ENCODE measurements around the gene CHTOP.
A peak's percentile ranks its signal among the peaks of the same experiment; 100 is the strongest.
"Not testable (repeated sequence)": the region's sequence is repeated elsewhere in the genome, so short reads cannot be mapped to it uniquely, and the experiment has no call there.

Gene CHTOP

DNA sequence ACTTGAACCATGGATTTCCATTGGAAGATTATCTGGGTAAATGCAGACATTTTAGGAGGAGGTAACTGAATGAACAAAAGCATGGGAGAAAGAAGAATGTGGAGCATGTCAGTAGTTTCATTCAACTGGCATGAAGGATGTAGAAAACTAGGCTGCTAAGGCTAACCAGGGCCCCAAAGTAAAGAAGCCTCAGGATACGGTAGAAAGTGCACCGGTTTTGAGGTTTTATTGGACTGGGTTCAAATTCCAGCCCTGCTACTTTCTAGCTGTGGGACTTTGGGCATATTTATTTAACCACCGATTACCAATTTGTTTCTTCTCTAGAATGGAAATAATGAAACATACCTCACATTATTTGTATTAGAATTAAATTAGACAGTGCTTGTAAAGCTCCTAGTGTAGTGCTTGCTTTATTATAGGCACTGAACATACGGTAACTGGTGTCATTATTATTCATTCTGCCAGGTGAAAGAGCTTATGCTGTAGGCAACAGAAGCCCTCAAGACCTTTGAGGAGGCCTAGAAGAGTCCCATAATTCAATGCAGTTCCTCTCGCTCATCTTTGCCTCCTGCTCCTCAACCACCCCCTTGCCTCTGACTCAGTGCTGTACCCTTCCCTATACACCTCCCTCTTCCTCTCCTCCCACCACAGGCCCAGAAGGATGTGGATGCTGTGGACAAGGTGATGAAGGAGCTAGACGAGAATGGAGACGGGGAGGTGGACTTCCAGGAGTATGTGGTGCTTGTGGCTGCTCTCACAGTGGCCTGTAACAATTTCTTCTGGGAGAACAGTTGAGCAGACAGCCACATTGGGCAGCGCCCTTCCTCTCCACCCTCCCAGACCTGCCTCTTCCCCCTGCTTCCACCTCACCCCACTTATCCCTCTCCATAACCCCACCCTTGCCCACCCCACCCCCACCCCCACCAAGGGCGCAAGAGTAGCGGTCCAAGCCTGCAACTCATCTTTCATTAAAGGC is 2.5 kb upstream of the CHTOP start:
- no peak for DNase-seq (ENCODE audit: low spot score)

DNA sequence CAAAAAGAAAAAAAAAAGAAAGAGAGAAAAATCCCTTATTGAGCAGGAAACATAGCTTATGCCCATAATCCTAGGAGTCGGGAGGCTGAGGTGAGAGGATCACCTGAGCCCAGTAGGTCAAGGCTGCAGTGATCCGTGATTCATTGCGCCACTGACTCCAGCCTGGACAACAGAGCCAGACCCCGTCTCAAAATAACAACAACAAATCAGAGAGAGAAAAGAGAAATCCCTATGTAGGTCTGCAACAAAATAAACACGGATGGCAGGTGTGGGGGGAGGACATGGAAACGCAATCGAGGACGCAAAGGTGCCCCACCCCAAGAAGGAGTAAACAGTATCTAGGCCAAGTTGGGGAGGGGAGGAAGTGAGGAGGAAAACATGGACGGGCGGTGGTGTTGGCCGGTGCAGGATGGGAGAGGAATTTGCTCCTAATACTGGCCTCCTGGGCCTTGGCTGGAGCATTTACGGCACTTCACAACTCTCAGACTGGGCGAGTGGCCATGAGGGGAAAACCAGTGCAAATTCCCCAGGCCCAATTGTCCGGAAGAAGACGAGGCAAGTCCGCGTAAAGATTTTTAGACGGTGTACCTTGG is 609 bp upstream of the CHTOP start:
- DNase-seq (ENCODE audit: low spot score): no peak

DNA sequence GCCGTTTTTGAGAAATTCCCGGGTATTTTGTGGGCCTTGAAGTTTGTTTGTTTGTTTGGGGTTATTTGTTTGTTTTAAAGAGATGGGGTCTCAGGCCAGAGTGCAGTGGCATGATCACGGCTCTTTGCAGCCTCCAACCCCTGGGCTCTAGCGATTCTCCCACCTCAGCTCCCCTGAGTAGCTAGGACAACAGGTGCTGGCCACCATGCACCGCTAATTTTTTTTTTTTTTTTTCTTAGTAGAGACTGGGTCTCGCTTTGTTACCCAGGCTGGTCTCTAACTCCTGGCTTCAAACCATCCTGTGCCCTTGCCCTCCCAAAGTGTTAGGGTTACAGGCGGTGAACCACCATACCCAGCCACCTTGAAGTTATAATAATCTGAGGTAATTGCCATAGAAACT is 2.0 kb downstream of the CHTOP start:
- DNase-seq (ENCODE audit: low spot score): no peak

DNA sequence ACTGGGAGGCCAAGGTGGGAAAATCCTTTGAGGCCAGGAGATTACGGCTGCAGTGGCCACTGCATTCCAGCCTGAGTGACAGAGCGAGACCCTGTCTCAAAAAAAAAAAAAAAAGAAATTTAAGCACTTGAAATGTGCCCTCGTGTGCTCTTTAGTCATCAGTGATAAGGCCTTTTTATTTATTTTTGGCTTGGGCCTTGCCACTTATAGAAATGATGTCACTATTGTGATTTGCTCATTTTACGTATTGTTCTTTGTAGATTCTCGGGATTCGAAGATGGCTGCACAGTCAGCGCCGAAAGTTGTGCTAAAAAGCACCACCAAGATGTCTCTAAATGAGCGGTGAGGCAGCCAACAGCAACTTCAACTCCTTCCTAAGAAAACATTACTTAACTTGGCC is 2.4 kb downstream of the CHTOP start:
- DNase-seq (ENCODE audit: low spot score): no peak

DNA sequence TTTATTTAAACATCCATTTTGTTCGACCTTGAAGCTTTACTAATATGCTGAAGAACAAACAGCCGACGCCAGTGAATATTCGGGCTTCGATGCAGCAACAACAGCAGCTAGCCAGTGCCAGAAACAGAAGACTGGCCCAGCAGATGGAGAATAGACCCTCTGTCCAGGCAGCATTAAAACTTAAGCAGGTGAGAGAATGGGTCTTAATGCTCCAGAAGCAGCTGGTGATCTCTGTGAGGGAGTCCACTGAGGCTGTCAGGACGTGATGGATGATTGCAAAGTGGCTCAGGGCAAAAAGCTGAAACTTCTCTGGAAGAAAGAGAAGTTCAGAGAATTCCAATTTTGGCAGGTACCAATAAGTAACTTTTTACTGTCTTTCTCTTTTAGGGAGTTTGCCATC is 4.4 kb downstream of the CHTOP start:
- no peak for DNase-seq (ENCODE audit: low spot score)

DNA sequence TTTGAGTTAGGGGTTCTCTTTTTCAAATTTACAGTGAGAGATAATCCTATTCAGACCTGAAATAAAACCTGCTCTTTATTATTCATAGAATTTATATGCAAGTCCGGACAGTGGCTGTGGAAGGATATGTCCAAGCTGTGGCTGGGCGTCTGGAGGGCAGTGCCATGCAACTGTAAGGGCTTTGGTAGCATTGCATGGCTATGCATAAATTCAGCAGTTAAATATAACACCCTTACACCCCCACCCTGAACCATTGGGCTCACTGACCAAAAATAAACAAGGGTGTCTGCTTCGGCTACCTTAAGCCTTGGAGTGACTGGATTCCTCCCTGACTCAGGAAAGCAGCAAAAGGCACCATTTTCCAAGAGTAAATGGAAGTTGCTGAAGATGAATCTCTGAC is 5.4 kb downstream of the CHTOP start:
- no peak for DNase-seq (ENCODE audit: low spot score)

DNA sequence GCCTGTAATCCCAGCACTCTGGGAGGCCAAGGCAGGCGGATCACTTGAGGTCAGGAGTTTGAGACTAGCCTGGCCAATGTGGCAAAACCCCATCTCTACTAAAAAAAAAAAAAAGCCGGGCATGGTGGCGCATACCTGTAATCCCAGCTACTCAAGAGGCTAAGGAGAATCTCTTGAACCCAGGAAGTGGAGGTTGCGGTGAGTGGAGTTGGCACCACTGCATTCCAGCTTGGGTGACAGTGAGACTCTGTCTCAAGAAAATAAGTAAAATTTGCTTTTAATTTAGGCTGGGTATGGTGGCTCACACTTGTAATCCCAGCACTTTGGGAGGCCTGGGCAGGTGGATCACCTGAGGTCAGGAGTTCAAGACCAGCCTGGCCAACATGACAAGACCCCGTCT is 6.3 kb downstream of the CHTOP start:
- DNase-seq (ENCODE audit: low spot score): not testable (repeated sequence)

DNA sequence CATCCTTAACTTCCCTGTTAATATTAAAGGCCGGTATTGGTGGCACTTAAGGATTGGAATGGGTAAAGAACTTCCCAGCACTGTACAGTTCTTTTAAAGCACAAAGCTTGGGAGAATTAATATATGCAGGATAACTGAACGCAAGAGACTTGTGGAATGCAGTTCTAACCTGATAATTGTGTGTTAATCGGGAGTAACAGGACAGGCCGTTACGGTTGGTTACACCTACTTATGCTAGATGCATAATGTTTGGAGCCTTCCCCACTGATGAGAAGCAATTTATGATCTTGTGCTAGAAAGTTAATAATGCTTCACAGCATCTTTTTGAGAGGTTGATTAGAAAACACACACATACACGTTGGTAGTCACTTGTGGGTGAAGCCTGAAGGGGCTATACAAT is 7.0 kb downstream of the CHTOP start:
- no peak for DNase-seq (ENCODE audit: low spot score)

DNA sequence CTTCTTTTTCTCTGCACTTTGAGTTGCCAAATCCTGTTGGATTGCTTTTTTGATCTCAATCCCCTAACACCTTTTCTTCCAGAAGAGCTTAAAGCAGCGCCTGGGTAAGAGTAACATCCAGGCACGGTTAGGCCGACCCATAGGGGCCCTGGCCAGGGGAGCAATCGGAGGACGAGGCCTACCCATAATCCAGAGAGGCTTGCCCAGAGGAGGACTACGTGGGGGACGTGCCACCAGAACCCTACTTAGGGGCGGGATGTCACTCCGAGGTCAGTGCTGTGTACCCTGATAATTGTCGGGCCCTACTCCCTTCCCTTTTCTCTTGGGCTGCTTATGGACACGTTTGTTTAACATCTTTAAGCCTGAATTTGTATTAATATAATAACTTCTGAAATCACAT is 8.3 kb downstream of the CHTOP start:
- DNase-seq (ENCODE audit: low spot score): no peak

DNA sequence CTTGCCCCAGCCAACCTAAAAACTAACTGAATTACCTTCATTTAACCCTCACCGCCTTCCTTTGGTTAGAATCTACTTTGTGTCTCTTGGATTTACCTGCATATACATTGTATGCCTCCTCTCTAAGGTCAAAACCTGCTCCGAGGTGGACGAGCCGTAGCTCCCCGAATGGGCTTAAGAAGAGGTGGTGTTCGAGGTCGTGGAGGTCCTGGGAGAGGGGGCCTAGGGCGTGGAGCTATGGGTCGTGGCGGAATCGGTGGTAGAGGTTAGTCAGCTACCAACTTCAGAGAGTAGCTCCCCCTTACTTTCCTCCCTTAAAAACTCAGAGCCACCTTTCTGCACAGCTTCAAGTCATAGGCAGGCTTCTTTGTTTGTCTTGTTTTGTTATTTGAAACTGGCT is 9.2 kb downstream of the CHTOP start:
- DNase-seq (ENCODE audit: low spot score): no peak

DNA sequence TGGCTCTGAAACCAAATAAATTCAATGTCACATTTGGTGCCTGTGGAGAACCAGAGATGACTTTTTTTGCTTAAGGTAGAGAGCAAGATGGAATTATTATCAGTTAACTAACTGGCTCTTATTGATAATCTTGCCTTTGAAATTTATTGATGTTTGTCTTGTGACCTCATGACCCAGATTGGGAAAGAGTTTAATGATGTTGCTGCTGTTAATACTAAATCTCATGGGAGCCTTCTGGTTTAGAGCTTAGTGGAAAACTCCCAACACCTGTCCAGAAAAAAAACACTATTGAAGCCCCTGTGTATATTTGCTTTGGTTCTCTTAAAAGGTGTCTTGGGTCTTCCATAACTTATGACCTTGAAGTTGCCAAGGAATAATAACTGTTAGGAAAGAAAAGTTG is 9.9 kb downstream of the CHTOP start:
- DNase-seq (ENCODE audit: low spot score): no peak

DNA sequence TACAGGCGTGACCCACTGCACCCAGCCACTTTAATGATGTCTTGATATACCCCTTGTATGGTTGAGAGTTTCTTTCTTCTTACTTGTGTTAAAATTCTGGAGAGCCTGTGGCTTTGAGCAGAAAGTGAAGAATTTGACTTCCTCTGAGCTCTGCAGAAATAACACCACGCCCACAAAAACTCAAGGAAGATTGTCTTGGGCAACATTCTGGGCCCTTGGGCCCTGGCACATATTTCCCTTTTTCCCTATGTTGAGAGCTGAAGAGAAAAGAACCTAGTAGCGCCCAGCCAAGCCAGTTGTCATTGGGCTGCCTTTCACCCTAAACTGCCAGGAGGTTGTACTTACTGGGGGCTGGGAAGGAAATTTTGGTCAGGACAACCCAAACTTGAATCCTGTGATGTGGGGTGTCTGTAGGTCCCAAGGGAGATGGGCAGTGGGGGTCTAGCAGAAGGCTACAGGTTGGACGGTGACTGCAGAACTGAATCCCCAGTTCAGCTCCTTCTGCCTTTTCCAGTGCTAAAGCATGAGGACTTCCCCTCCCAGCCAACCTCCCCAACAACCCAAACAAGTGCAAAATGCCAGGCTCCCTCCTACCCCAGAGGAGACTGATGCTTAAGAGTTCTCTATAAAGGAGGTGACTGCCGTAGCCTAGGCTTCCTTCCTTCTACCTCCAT is 12.9 kb downstream of the CHTOP start:
- DNase-seq (ENCODE audit: low spot score): no peak

DNA sequence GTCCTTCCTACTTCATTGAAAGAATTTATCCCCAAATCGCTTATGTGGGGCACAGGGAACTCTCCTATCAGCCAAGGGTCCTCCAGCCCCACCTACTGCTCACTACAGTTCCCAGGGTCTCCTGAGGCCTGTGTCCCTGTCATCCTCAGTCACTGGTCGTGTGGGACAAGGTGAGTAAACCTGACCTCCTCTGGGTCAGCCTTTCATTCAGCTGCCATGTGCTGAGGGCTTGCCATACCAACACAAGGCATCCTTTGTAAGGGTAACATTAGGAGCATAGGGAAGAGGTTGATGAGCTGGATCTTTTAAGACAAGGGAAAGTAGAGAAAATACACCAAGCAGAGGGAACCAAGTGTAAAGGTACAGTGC is 13.5 kb downstream of the CHTOP start:
- no peak for DNase-seq (ENCODE audit: low spot score)

DNA sequence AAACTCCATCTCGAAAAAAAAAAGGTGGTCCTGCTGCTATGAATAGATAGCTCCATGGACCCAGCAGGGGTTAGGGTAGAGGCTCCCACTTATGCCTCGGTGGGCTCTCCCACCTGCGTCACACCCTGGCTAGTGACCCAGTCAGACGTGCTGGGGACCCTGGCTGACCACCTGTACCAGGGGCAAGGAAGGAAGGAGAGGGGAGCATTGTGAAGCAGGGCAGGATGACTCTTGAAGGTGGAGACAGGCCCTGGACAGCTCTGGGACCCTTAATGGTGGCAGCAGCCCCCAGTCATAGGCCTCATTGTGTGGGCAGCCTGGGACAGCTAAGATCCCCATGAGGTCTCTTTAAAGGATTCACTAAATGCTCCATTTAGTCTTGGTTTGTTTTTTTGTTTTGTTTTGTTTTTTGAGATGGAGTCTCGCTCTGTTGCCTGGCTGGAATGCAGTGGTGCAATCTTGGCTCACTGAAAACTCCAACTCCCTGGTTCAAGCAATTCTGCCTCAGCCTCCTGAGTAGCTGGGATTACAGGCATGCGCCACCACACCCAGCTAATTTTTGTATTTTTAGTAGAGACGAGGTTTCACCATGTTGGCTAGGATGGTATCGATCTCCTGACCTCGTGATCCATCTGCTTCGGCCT is 14.3 kb downstream of the CHTOP start:
- no peak for DNase-seq (ENCODE audit: low spot score)

DNA sequence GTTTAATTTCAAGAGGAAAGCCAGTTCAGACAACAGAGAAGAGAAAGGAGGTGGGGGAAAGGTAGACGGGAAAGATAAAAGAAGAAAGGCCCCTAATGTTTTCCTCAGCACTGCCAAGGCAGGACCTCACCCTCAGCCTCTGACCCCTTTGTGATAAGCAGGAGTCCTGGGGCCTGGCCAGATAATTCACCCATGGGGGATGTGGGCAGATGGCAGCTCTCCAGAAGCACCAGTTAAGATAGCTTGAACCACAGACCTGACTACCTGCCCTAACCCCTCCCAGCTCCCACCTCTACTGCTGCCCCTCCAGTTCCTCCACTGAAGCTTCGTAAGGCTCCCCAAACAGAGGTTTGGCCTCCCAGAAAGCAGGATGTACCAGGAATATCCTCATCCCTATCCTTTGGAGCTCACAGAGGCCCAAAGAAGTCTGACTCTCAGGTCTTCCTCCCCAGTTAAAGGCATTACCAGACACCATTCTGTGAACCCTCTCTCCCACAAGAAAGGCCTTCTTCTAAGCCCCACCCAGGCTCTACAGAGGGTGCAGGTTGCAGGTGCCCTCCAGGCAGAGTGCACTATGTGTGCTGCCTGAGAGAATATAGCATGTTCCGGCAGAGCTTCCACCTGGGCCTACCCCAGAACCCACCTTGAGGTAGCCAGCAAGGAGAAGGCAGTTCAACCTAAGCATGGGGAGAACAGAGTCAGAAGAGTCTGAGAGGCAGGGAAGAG is 15.4 kb downstream of the CHTOP start:
- DNase-seq (ENCODE audit: low spot score): no peak

DNA sequence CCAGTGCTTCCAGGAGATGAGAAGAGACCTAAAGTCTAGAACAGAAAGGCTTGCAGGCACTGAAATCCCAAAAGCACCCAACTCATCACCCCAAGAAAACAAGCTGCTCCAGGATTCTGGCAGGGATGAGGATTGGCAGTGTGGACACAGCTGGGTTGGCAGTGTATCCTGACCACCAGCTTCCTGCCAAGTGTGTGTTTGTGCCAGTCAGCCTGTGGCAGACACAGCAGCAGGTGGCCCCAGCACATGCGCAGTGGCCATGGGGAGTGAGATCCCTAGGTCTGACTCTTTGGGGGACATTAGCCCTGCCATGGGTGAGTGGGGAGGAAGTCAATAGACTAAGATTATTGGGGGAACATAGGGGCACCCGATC is 16.0 kb downstream of the CHTOP start:
- DNase-seq (ENCODE audit: low spot score): no peak

DNA sequence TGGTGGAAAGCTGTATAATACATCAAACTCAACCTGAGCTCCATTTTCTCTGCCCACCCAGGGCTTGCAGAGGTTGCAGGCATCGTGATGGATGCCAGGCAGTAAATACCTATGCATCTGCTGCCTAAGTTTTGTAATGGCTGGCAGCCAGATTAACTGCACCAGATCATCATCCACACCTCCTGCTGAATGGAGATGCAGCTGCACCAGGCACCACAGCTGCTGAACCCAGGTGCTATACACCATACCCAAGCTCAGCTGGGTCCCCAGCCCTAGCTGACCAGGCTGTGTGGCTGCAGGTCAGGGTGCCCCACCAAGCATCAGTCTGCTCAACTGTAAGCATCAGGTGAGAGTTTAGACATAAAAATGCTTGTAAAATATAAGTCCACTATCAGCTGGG is 17.9 kb downstream of the CHTOP start:
- no peak for DNase-seq (ENCODE audit: low spot score)

DNA sequence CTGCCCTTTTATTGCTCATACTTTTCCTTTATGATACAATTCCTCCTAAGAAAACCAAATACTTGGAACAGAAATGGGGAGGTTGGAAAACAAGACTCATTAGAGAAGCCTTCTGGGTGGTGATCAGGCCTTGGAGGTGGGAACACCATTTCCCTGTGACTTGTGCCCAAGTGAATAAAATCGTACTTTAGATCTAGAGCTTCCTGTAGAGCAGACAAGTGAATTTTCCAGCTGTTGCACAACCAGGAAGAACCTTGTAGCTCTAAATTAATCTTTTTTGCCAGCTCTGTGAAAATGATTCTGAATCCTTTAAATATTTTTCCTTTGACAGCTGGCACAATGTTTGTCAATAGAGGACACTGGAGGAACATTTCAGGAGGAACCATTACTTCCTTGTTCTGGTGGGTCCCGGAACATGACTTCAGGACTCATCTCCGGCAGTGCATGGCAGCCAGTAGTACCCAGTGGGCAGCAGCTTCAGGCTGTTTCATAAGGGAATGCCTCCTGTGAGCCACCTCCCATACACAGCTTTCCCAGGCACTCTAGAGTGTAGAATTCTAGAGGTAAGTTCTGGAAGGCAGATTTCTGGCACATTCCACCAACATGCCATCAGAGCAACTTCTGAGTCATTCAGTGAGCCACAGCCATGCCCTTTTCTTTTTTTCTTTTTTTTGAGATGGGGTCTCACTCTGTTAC is 19.1 kb downstream of the CHTOP start:
- DNase-seq (ENCODE audit: low spot score): peak; percentile 57

DNA sequence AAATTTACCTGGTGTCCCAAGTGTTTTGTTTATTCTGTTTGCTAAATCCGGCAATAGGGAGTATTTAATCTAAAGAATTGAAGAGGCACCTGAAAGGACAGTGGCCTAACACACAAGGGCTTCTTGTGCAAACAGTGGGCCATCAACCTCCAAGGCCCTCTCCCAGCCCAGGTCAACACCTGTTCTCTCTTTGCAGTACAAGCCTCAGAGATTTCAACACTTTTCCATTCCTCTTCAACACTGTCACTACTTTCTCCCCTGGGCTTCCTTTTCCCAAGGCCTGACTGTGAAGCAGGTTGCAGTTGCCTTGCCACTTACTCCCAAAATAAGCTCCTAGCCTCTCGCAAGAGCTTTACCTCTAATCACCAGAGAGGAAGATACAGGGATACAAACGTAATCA is 21.5 kb downstream of the CHTOP start:
- DNase-seq (ENCODE audit: low spot score): no peak

DNA sequence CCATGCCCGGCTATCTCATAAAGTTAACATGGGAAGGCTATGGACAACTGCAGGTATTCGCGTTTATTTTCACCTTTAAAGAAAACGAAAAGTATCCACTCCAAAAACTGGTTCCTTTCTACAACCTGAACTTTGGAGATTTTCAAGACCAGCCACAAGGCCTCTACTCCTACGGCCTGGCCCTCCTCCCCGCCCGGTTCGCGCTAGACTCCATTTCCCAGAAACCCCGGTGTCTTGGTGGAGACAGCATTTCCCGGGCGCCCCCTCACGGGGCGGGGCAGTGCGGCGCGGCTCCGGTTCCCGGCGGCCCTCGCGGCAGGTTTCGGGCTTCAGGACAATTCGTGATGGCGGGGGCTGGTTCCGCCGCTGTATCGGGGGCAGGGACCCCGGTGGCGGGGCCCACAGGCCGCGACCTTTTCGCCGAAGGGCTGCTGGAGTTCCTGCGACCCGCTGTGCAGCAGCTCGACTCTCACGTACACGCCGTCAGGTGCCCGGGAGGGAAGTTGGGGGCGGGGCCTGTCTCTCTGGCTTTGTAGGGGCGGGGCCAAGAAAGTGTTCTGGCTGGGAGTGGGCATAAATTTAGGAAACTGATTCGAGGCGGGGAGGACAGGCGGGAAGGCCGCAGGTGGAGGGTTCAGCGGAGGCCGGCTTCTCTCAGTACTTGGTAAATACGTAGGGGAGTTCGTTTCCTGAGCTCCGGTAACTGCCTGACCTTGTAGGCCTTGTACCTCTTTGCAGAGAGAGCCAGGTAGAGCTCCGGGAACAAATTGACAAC is 24.7 kb downstream of the CHTOP start, which contains the start of gene SNAPIN:
SNAPIN (plus strand) TSS at position 304 of the 775 bp plus-strand sequence; CDS start at position 345, 41 bp downstream.
- DNase-seq (ENCODE audit: low spot score): peak; percentile 94

DNA sequence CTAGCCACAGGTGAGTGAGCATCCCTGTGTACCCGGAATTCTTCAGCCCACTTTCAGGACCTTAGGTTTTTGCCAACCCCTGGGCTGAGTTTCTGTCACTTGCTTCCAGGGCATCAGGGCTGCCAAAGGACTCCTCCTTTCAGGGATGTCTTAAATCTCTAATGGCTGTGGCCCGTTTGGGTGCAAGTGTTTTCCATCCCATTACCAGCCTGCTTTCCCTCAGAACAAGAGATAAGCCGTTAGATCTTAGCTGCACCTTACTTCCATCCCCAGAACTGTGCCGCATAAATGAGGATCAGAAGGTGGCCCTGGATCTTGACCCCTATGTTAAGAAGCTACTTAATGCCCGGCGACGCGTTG is 25.3 kb downstream of the CHTOP start:
- DNase-seq (ENCODE audit: low spot score): no peak

Measured in AG08395 (cell line).